Bronchial epithelial cell (primary cell): ENCODE results near the gene SELPLG. TPM values are rescaled to one million over a fixed set of nuclear protein-coding genes. Genes with fewer than 3 reads are reported as not detected.

Experiments used
- DNase-seq: peaks from one replicate; pipeline ENCODE4 v3.0.0-alpha.2; 2010; ENCODE audit warnings: low read depth
- FAIRE-seq: peaks from 2 replicates; lab custom pipeline; 2011; peaks lifted over from hg19 to GRCh38; lab: Jason Lieb, UNC
- H3K27me3 ChIP-seq: 2 replicates; pipeline ENCODE4 v1.5.1; 2011; ENCODE audit warnings: low read length; ENCODE audit not compliant: control insufficient read depth, insufficient read depth
- H3K36me3 ChIP-seq: 2 replicates; pipeline ENCODE4 v1.5.1; 2011; ENCODE audit warnings: low read length; ENCODE audit not compliant: control insufficient read depth, insufficient read depth
- H3K4me3 ChIP-seq: 2 replicates; pipeline ENCODE4 v1.5.1; 2011; ENCODE audit warnings: mild to moderate bottlenecking, low read depth, low read length, control low read depth
- CTCF ChIP-seq: IDR thresholded peaks from 2 replicates; pipeline ENCODE4 v1.5.1; 2011; ENCODE audit warnings: mild to moderate bottlenecking, moderate library complexity, low read length, control low read depth, inconsistent platforms; ENCODE audit not compliant: insufficient read depth, severe bottlenecking
- total RNA-seq: library from RNA; depleted of rRNA; stranded (reverse); fragments of >200 nt; gene quantifications from 2 replicates; pipeline ENCODE4 v1.2.1, GENCODE V29; 2014

Gene SELPLG
- total RNA-seq, 1 donor from 2014 or later = under 0.01 TPM

GRCh38 chr12:108584456-108585065 lies 49.1 kb downstream of the SELPLG start:
- DNase-seq (no peak), FAIRE-seq (no peak)
- Histone ChIP-seq H3K4me3 (no peak overlapping the region), H3K27me3 (peaks cover 4% of the 10 kb centered on the region), H3K36me3 (no peaks in the 10 kb centered on the region)
- no peak for TF ChIP-seq CTCF

GRCh38 chr12:108583991-108584390 lies 49.7 kb downstream of the SELPLG start:
- no peak for FAIRE-seq

DNA sequence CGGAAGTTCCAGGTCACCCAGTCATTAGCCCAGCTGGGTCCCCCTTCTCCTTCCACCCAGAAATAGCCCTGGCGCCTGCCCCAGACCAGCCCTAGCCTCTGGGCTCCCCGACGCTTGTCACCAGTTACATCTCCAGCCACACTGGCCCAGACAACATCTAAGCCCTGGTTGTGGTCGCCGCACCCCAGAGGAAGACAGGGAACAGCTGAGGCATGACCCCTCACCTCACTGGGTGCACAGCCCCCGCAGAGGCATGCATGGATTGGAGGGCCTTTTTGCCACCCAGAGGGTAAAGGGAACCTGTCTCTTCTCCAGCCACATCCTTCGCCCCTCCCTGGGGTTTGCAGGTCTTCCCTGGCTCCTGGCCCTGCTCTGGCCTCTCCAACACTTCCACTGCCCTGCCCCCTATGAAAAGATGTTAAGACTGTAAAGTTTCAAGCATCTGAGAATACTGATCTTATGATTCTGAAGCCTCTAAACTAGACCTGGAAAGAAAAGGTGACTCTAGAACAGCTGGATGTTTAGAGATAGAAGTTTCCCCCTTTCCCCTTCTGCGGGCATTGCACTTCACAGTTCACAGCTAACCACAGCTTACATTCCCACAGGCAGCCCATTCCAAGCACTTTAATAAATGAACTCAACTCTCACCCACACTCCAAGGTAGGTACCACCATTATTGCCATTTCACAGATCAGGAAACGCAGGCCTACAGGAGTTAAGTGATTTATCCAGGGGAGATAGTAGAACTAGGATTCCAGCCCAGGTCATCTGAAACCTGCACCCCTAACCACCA lies 50.5 kb downstream of the SELPLG start:
- Histone ChIP-seq H3K36me3 (no peaks in the 10 kb centered on the region), H3K27me3 (no peaks in the 10 kb centered on the region), H3K4me3 (no peak overlapping the region)
- TF ChIP-seq CTCF = no peak
- DNase-seq (no peak), FAIRE-seq (no peak)

More at GRCh38 chr12:108583991-108584390, 49.7 kb downstream of the SELPLG start:
- Histone ChIP-seq H3K36me3 (no peaks in the 10 kb centered on the region), H3K27me3 (peaks cover 2% of the 10 kb centered on the region), H3K4me3 (no peak overlapping the region)
- no peak for DNase-seq
- no peak for TF ChIP-seq CTCF

- no peak for TF ChIP-seq CTCF
- Histone ChIP-seq H3K36me3 (no peaks in the 10 kb centered on the region), H3K27me3 (no peaks in the 10 kb centered on the region), H3K4me3 (no peak overlapping the region)
- no peak for DNase-seq
- FAIRE-seq = no peak
Observed at GRCh38 chr12:108582509-108582908, 51.2 kb downstream of the SELPLG start.

GRCh38 chr12:108581311-108582227 lies 52.1 kb downstream of the SELPLG start:
- TF ChIP-seq CTCF = no peak
- Histone ChIP-seq H3K36me3 (no peaks in the 10 kb centered on the region), H3K4me3 (no peak overlapping the region), H3K27me3 (no peaks in the 10 kb centered on the region)
- DNase-seq = no peak
- no peak for FAIRE-seq
